Transverse colon (tissue), 4 donors: Measurements from ENCODE around the gene AHCTF1. TPM values are rescaled to one million over a fixed set of nuclear protein-coding genes. Genes with fewer than 3 reads are reported as not detected.

ENCODE experiments used
- DNase-seq: peaks from one replicate; pipeline ENCODE4 v3.0.0-alpha.2; 2019
- H3K27ac ChIP-seq, 4 donors: fragments of 200-600 bp; sonication (generic); 2 replicates each; pipeline ENCODE4 v1.5.1; 2016 to 2018; ENCODE audit warnings: inconsistent platforms in 4 of 4
- H3K27me3 ChIP-seq: fragments of 200-600 bp; sonication (generic); 2 replicates; pipeline ENCODE4 v1.5.1; 2017; ENCODE audit warnings: inconsistent platforms
- H3K36me3 ChIP-seq, 4 donors: fragments of 200-600 bp; sonication (generic); 2 replicates each; pipeline ENCODE4 v1.5.1; 2017 to 2019; ENCODE audit warnings: inconsistent platforms in 4 of 4
- H3K4me1 ChIP-seq, 4 donors: fragments of 200-600 bp; sonication (generic); 2 replicates each; pipeline ENCODE4 v1.5.1; 2017 to 2020; ENCODE audit warnings: inconsistent platforms in 4 of 4
- H3K4me3 ChIP-seq, 4 donors: fragments of 200-600 bp; sonication (generic); 1 replicate in 1 of 4; 2 replicates in 3 of 4; pipeline versions ENCODE4 v1.5.1 to v1.6.1; 2017 to 2019; ENCODE audit warnings: inconsistent platforms in 4 of 4
- H3K9me3 ChIP-seq, 2 donors: fragments of 200-600 bp; sonication (generic); 2 replicates each; pipeline ENCODE4 v1.5.1; 2017 to 2019; ENCODE audit warnings: inconsistent platforms in 2 of 2
- EP300 ChIP-seq: sonication (generic); formaldehyde crosslinking; IDR thresholded peaks from one replicate; pipeline ENCODE4 v1.6.1; 2017; ENCODE audit warnings: antibody characterized with exemption, low read depth
- POLR2A ChIP-seq: fragments of 450-650 bp; IDR thresholded peaks from one replicate; pipeline ENCODE4 v1.6.1; 2016; ENCODE audit warnings: antibody characterized with exemption, mild to moderate bottlenecking, moderate library complexity
- POLR2AphosphoS5 ChIP-seq, 3 donors: sonication (generic); formaldehyde crosslinking; IDR thresholded peaks; one replicate each; pipeline ENCODE4 v1.6.1; 2016; ENCODE audit warnings: antibody characterized with exemption in 3 of 3
- WGBS, 2 donors: methylation state at CpG; one replicate each; pipeline ENCODE4 v1.1.5; 2018; ENCODE audit warnings: low coverage in 1 of 2; 5-methylcytosine and 5-hydroxymethylcytosine counted together
- in situ Hi-C, 4 donors: fragments of 200-750 bp; cut with MboI; loops; one replicate each; pipeline versions ENCODE4 v1.15.0 to v1.15.1; 2017; ENCODE audit warnings: low sequenced_read_pairs in 3 of 4, low pct_ligation_motif_present in 1 of 4, low pct_unique_long_range_greater_than_20kb in 1 of 4
- intact Hi-C: fragments of 100-400 bp; cut with DNase I; formaldehyde crosslinking; loops from one replicate; pipeline ENCODE4 v1.15.1; 2023; ENCODE audit warnings: low total_unique reads
- total RNA-seq, 4 donors: library from RNA; depleted of rRNA; stranded (reverse); fragments of >200 nt; gene quantifications; one replicate each; pipeline ENCODE4 v1.1.0, GENCODE V29; 2016
- TF ChIP-seq, protein P1 (sequence below), 5 experiments: fragments of 200-600 bp in 3 of 5; fragments of 450-650 bp in 2 of 5; sonication (generic) in 3 of 5; IDR thresholded peaks; 1 replicate in 2 of 5; 2 replicates in 3 of 5; pipeline ENCODE4 v1.5.1; 2016 to 2017; ENCODE audit warnings: antibody characterized with exemption in 5 of 5, inconsistent platforms in 3 of 5, mild to moderate bottlenecking in 2 of 5, moderate library complexity in 1 of 5

AHCTF1 gene
- total RNA-seq, 4 donors from 2014 or later = 10.0 to 113 (median 34.7) TPM

DNA sequence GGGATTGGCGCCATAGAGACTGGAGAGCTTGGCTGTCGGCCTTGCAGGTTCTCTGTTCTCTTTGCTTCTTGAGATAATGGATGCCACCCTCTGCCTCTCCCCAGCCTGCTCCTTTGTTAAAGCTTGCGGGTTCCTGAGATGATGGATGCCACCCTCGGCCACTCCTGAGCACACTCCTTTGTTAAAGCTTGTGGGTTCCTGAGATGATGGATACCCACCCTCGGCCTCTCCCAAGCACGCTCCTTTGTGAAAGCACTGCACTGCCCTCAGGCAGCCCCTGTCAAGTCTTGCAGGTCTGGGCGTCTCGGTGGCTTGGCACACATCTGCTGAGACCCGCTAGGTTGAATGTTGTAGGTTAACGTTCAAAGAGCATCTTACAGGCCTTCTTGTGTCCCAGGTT lies 131.0 kb downstream of the AHCTF1 start:
- intact Hi-C loops = no loop called here
- Histone ChIP-seq H3K4me3 (no peak overlapping the region), H3K36me3 (no peaks in the 10 kb centered on the region), H3K27me3 (no peaks in the 10 kb centered on the region), H3K27ac (no peak overlapping the region), H3K9me3 (no peaks in the 10 kb centered on the region), H3K4me1 (no peaks in the 10 kb centered on the region)
- 81% methylated on average over 10 of the region's 10 CpGs; no CpG with 5 or more reads in 1 of the 2 donors for WGBS, 2 donors
- DNase-seq = no peak
- in situ Hi-C loops = no loop called here
- TF ChIP-seq POLR2A (no peak), EP300 (no peak), POLR2AphosphoS5 (IDR thresholded peaks at IDR 0.05) (no peak)
- TF ChIP-seq, protein P1, sequence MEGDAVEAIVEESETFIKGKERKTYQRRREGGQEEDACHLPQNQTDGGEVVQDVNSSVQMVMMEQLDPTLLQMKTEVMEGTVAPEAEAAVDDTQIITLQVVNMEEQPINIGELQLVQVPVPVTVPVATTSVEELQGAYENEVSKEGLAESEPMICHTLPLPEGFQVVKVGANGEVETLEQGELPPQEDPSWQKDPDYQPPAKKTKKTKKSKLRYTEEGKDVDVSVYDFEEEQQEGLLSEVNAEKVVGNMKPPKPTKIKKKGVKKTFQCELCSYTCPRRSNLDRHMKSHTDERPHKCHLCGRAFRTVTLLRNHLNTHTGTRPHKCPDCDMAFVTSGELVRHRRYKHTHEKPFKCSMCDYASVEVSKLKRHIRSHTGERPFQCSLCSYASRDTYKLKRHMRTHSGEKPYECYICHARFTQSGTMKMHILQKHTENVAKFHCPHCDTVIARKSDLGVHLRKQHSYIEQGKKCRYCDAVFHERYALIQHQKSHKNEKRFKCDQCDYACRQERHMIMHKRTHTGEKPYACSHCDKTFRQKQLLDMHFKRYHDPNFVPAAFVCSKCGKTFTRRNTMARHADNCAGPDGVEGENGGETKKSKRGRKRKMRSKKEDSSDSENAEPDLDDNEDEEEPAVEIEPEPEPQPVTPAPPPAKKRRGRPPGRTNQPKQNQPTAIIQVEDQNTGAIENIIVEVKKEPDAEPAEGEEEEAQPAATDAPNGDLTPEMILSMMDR (IDR thresholded peaks at IDR 0.05) = no peak

DNA sequence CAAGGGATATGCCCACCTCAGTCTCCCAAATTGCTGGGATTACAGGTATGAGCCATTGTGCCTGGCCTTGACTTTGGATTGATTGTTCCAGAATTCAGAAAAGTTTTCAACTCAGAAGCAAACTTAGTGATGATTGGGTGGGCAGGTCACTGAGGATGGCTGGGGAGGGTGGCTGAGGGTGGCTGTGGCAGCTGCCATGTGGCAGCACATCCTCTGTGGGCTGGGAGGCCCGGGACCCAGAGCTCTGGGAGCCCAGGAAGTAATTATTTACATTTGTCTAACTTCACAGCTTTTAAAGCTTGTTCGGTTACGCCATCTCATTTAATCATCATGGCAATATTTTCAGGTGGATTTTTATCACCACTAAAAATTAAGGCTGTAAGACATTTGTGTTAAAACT lies 131.4 kb downstream of the AHCTF1 start:
- Histone ChIP-seq H3K4me3 (no peak overlapping the region), H3K9me3 (no peaks in the 10 kb centered on the region), H3K27ac (no peak overlapping the region), H3K4me1 (no peaks in the 10 kb centered on the region), H3K36me3 (no peaks in the 10 kb centered on the region), H3K27me3 (no peaks in the 10 kb centered on the region)
- TF ChIP-seq POLR2AphosphoS5 (IDR thresholded peaks at IDR 0.05) (no peak), EP300 (no peak), POLR2A (no peak)
- TF ChIP-seq, protein P1 (IDR thresholded peaks at IDR 0.05) = no peak
- 42% methylated on average over 3 of the region's 3 CpGs; no CpG with 5 or more reads in 1 of the 2 donors for WGBS, 2 donors
- DNase-seq = no peak
- intact Hi-C loops = no loop called here
- in situ Hi-C loops = no loop called here

DNA sequence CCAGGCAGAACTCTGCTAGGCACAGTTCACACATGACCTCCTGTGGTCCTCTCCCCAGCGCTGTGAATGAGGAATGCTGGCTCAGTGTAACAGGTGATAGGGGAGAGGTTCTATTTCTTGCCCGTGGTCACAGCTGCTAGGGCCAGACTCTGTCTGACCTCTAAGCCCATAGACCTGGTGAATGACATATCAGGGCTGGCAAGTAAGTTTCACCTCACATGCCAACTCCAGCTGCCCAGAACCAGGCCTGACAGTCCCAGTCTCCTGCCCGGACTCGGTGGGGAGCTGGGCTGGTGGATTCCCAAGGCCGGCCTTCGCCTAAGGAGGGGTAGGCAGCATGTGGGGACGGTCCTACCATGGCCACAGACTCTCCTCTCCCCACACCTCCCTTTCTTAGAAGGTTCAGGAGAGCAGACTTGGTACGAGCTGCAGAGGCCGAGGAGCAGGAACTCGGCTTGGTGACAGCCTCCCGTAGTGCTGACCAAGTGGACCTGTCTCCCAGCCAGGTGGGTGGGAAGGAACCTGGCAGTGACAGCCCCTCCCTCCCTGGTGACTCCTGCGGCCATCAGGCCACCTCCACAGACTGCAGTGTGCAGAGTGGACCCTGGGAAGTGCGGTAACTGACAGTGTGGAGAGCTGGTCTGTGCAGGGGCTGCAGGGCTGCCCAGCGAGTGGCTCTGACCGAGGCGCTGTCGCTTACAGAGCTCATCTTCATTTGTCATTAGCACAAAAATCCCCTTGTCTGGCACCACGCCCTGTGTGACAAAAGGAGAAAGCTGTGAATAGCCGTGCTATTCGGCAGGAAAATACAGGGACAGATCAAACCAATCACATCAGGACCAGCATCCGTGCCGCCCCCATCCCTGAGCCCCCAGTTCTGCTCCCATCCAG lies 132.9 kb downstream of the AHCTF1 start:
- WGBS, 2 donors = 81% methylated on average over 17 of the region's 22 CpGs; no CpG with 5 or more reads in 1 of the 2 donors
- H3K36me3 ChIP-seq = no peaks in the 10 kb centered on the region
- intact Hi-C loops (no loop called here), in situ Hi-C loops (no loop called here)
- H3K27me3 ChIP-seq = no peaks in the 10 kb centered on the region
- H3K27ac ChIP-seq = no peak overlapping the region
- no peak for DNase-seq
- H3K4me1 ChIP-seq = peaks cover 0 to 11% (median 5%) of the 10 kb centered on the region in 4 donors
- no peak overlapping the region for H3K4me3 ChIP-seq
- no peak for TF ChIP-seq POLR2A
- H3K9me3 ChIP-seq = no peaks in the 10 kb centered on the region

DNA sequence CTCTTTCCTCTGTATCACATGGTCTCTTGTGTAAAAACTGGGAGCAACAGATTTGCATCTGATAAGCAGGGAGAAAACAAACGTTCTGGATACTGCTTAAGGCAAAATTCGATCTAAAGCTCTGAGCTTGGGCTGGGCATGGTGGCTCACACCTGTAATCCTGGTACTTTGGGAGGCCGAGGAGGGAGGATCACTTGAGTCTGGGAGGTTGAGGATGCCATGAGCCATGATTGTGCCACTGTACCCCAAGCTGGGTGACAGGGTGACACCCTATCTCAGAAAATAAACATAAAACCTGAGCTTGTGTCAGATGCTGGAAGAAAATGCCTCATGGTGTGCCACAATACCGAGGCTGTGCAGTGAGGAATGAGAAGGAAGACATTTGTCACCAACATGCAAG lies 133.6 kb downstream of the AHCTF1 start:
- no peaks in the 10 kb centered on the region for H3K36me3 ChIP-seq
- no peak for TF ChIP-seq POLR2AphosphoS5 (IDR thresholded peaks at IDR 0.05)
- TF ChIP-seq, protein P1 (IDR thresholded peaks at IDR 0.05) = no peak
- TF ChIP-seq EP300 = no peak
- TF ChIP-seq POLR2A = no peak
- in situ Hi-C loops = no loop called here
- intact Hi-C loops = no loop called here
- no peak for DNase-seq
- no peak overlapping the region for H3K27ac ChIP-seq
- WGBS, 2 donors = 64 to 100% methylated on average over 1 to 4 of the region's 4 CpGs
- no peaks in the 10 kb centered on the region for H3K9me3 ChIP-seq
- H3K4me3 ChIP-seq = no peak overlapping the region
- peaks cover 0 to 11% (median 5%) of the 10 kb centered on the region in 4 donors for H3K4me1 ChIP-seq
- no peaks in the 10 kb centered on the region for H3K27me3 ChIP-seq
